ENCODE measurements around the gene PPP2R5C.

DNA sequence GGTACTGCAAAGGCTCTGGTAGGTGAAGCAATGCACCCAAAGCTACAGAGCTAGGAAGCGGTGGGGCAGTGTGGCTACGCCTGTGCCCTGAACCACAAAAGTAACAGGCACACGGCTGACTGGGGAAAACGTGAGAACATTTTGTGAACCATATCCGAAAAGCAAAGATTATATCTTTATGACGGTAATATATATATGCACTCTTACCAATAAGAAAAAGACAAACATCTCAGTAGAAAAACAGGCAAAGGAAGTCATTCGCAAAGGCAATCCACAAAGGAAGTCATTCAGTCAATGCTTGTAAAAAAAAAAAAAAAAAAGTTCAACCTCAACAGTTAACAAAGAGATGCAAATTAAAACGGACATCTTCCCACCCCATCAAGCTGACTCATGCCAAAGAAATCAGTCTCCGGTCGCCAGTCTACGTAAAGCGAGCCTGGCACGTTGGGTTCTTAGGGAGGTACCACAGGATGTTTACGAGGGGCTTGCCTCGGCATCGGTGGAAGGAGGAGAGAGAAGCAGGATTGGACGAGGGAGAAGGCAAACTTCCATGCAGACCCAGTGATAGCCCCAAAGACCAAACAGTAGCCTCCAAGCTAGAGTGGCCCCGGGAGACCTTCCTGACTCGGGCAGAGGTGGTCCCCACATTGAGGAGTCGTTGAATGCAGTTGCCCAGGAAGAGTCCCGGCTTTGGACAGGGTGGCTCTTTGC lies 39.4 kb upstream of the PPP2R5C start:
- no peak for TF ChIP-seq MAZ (IDR thresholded peaks at IDR 0.05; ENCODE audit: borderline replicate concordance, low read depth, low read length)
- TF ChIP-seq, protein P1, sequence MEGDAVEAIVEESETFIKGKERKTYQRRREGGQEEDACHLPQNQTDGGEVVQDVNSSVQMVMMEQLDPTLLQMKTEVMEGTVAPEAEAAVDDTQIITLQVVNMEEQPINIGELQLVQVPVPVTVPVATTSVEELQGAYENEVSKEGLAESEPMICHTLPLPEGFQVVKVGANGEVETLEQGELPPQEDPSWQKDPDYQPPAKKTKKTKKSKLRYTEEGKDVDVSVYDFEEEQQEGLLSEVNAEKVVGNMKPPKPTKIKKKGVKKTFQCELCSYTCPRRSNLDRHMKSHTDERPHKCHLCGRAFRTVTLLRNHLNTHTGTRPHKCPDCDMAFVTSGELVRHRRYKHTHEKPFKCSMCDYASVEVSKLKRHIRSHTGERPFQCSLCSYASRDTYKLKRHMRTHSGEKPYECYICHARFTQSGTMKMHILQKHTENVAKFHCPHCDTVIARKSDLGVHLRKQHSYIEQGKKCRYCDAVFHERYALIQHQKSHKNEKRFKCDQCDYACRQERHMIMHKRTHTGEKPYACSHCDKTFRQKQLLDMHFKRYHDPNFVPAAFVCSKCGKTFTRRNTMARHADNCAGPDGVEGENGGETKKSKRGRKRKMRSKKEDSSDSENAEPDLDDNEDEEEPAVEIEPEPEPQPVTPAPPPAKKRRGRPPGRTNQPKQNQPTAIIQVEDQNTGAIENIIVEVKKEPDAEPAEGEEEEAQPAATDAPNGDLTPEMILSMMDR (conservative IDR thresholded peaks at IDR 0.05; ENCODE audit: low read depth, low read length) = no peak
- TF ChIP-seq RFX5 (IDR thresholded peaks at IDR 0.05; ENCODE audit: low read depth, low read length) = no peak
- TF ChIP-seq RCOR1 (IDR thresholded peaks at IDR 0.05; ENCODE audit: insufficient replicate concordance, low read length) = no peak
- TF ChIP-seq POLR2A (IDR thresholded peaks at IDR 0.05; ENCODE audit: low read depth, low read length) = no peak
- TF ChIP-seq CHD1 (IDR thresholded peaks at IDR 0.05; ENCODE audit: low read depth, low read length) = no peak
- no peak for TF ChIP-seq SMC3 (IDR thresholded peaks at IDR 0.05; ENCODE audit: low read depth, low read length)
- no peak for TF ChIP-seq BHLHE40 (IDR thresholded peaks at IDR 0.05; ENCODE audit: low read depth, low read length)
- TF ChIP-seq MAFK (IDR thresholded peaks at IDR 0.05; ENCODE audit: low read depth, low read length) = no peak
- TF ChIP-seq, protein P2, sequence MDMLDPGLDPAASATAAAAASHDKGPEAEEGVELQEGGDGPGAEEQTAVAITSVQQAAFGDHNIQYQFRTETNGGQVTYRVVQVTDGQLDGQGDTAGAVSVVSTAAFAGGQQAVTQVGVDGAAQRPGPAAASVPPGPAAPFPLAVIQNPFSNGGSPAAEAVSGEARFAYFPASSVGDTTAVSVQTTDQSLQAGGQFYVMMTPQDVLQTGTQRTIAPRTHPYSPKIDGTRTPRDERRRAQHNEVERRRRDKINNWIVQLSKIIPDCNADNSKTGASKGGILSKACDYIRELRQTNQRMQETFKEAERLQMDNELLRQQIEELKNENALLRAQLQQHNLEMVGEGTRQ (IDR thresholded peaks at IDR 0.05; ENCODE audit: low read depth, low read length) = no peak
